Measurements from ENCODE around the gene DENND1A. TPM values are rescaled to one million over a fixed set of nuclear protein-coding genes. Genes with fewer than 3 reads are reported as not detected.
A peak's percentile ranks its signal among the peaks of the same experiment; 100 is the strongest.

DENND1A gene
- total RNA-seq, 1 donor from 2014 or later: 19.9 TPM

GRCh38 chr9:123380852-123381705 lies 548.8 kb downstream of the DENND1A start:
- no peak for DNase-seq (ENCODE audit: extremely low spot score, unreplicated experiment)
- Mint-ChIP-seq H3K4me1 (ENCODE audit: unreplicated experiment) (peaks cover 12% of the 10 kb centered on the region), H3K36me3 (no peaks in the 10 kb centered on the region), H3K27ac (no peak overlapping the region), H3K4me3 (no peak overlapping the region), H3K27me3 (no peaks in the 10 kb centered on the region), H3K9me3 (no peaks in the 10 kb centered on the region)
- TF ChIP-seq, protein P1, sequence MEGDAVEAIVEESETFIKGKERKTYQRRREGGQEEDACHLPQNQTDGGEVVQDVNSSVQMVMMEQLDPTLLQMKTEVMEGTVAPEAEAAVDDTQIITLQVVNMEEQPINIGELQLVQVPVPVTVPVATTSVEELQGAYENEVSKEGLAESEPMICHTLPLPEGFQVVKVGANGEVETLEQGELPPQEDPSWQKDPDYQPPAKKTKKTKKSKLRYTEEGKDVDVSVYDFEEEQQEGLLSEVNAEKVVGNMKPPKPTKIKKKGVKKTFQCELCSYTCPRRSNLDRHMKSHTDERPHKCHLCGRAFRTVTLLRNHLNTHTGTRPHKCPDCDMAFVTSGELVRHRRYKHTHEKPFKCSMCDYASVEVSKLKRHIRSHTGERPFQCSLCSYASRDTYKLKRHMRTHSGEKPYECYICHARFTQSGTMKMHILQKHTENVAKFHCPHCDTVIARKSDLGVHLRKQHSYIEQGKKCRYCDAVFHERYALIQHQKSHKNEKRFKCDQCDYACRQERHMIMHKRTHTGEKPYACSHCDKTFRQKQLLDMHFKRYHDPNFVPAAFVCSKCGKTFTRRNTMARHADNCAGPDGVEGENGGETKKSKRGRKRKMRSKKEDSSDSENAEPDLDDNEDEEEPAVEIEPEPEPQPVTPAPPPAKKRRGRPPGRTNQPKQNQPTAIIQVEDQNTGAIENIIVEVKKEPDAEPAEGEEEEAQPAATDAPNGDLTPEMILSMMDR (conservative IDR thresholded peaks at IDR 0.05): no peak

DNA sequence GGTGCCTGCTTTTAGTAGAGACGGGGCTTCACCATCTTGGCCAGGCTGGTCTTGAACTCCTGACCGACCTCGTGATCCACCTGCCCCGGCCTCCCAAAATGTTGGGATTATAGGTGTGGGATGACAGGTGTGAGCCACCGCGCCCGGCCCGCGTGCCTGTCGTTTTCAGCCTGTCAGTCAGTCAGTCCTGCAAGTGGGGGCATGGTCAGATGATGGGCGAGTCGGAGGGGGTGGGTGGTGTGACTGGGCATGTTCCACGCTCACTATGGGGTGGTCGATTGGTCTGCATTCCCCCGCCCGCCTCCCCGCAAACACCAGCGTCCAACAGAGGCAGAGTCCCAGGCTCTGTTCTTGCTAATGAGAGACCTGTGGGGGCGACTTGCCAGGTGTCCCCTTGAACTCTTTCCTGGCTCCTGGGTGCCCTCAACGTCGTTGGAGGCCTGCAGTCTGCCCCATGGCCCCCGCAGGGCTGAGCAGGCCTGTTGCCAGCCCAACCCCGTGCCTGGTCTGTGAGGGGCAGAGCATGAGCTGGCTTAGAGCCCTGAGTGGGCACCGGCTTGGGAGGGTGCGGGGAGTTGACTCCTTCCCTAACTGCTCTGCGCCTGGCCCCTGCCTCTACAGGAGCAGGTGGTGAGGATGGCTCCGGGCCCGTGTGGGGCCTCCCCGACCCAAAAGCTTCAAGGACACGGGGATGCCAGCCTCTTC lies 550.8 kb downstream of the DENND1A start:
- no peak for DNase-seq (ENCODE audit: extremely low spot score, unreplicated experiment)
- no peaks in the 10 kb centered on the region for H3K36me3 Mint-ChIP-seq
- TF ChIP-seq, protein P1 (conservative IDR thresholded peaks at IDR 0.05): no peak
- no peaks in the 10 kb centered on the region for H3K27me3 Mint-ChIP-seq
- no peak overlapping the region for H3K4me3 Mint-ChIP-seq
- H3K4me1 Mint-ChIP-seq (ENCODE audit: unreplicated experiment): peaks cover 11% of the 10 kb centered on the region
- H3K27ac Mint-ChIP-seq: no peak overlapping the region
- H3K9me3 Mint-ChIP-seq: no peaks in the 10 kb centered on the region

DNA sequence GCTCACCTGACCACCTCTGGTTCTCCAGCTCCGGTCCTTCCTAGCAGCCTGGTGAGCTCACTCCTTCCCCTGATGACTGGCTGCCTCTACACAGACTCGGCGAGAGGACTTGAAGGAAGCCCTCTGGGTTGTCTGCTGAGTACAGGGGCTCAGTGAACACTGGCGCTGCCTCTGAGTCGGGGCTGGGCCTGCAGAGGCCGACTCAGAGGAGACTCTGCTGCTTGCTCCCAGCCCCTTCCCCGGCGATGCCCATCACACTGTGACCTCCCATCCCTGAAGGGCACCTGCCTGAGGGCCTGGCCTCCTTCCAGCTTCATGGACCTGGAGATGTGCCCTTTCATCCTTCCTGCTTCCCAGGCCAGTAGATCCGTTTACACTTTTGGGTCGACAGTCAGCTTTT lies 551.9 kb downstream of the DENND1A start:
- H3K4me1 Mint-ChIP-seq (ENCODE audit: unreplicated experiment): peaks cover 11% of the 10 kb centered on the region
- TF ChIP-seq, protein P1 (conservative IDR thresholded peaks at IDR 0.05): no peak
- H3K27me3 Mint-ChIP-seq: no peaks in the 10 kb centered on the region
- no peaks in the 10 kb centered on the region for H3K9me3 Mint-ChIP-seq
- DNase-seq (ENCODE audit: extremely low spot score, unreplicated experiment): no peak
- no peak overlapping the region for H3K4me3 Mint-ChIP-seq
- H3K36me3 Mint-ChIP-seq: no peaks in the 10 kb centered on the region
- H3K27ac Mint-ChIP-seq: no peak overlapping the region

DNA sequence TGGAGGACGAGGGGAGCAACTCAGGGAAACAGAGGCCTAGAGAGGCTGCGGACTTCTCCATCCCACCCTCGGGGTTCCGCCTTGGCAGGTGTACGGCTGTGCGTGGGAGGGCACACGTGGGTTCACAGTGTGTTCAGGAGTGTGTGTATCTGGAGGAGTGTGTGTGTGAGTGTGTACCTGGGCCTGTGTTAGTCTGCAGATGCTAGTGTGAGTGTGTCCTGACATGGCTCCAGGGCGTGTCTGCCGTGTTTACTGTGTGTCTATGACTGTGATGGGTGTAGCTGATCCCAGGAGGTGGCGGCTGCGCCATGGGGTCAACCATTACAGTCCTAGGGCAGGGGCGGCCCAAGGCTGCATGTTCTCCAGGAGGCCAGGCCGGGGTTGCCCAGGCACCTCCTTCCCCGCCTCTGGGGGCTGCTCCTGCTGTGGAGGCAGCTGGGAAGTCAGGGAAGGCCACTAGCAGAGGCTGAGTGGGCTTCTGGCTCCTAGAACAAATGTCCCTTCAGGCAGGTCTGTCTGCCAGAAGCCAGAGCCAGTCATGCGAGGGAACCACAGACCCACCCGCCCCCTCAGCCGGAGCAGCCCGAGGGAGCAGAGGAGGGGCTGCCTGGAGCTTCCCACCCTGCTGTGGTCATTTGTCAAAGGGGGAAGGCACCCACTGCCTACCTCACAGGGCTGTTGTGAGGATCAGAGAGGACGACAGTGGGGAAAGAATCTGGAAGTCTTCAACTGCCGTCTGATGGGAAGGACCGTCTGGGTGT lies 552.5 kb downstream of the DENND1A start:
- Mint-ChIP-seq H3K9me3 (no peaks in the 10 kb centered on the region), H3K4me1 (ENCODE audit: unreplicated experiment) (peaks cover 15% of the 10 kb centered on the region), H3K36me3 (no peaks in the 10 kb centered on the region), H3K4me3 (peak overlapping the region; percentile 49), H3K27ac (peak overlapping the region; percentile 69), H3K27me3 (peaks cover 4% of the 10 kb centered on the region)
- DNase-seq (ENCODE audit: extremely low spot score, unreplicated experiment): no peak
- TF ChIP-seq, protein P1 (conservative IDR thresholded peaks at IDR 0.05): no peak

DNA sequence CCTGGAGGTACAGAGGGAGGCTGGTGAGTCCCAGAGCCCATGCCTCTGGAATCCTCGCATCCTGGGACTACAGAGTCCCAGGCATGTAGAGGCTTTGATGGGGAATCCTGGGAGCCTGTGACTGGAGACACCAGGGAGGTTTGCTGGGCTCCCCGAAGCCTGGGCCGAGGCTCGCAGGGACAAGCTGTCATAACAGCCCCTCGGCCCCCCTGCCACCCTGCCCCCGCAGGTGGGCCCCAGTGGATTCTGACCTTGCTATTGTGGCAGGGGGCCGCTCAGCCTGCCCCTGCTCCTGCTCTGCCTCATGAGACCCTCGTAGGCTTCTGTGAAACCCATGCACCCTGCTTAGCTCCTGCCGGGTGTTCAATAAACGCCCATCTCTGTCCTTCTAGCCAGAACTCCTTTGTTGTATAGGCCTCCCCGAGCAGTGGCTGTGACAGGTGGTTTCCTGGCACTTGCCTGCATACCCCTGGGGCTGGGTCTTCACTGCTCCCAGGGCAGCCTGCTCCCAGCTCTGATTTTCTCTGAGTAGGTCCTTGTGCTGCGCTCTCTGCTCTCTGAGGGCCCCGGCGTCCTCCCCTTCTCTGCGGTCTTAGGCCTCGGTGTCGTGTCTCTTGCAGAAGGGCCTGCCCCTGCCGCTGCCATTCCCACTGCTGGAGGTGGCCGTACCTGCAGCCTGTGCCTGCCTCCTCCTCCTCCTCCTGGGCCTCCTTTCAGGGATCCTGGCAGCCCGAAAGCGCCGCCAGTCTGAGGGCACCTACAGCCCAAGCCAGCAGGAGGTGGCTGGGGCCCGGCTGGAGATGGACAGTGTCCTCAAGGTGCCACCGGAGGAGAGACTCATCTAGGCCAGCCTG lies 553.5 kb downstream of the DENND1A start:
- Mint-ChIP-seq H3K9me3 (no peaks in the 10 kb centered on the region), H3K4me3 (peak overlapping the region; percentile 41), H3K4me1 (ENCODE audit: unreplicated experiment) (peaks cover 18% of the 10 kb centered on the region), H3K27me3 (peaks cover 9% of the 10 kb centered on the region), H3K27ac (peak overlapping the region; percentile 31), H3K36me3 (no peaks in the 10 kb centered on the region)
- TF ChIP-seq, protein P1 (conservative IDR thresholded peaks at IDR 0.05): no peak
- DNase-seq (ENCODE audit: extremely low spot score, unreplicated experiment): no peak
